HG03432 (cell line): ENCODE data around the gene PSG4.
"Not testable (repeated sequence)": the region's sequence is repeated elsewhere in the genome, so short reads cannot be mapped to it uniquely, and the experiment has no call there.

Experiments used
- ATAC-seq: cut with Tn5 transposase; IDR thresholded peaks from one replicate; pipeline ENCODE4 v1.9.1; 2021; ENCODE audit warnings: mild to moderate bottlenecking, moderate library complexity; ENCODE audit not compliant: unreplicated experiment

Gene PSG4

DNA sequence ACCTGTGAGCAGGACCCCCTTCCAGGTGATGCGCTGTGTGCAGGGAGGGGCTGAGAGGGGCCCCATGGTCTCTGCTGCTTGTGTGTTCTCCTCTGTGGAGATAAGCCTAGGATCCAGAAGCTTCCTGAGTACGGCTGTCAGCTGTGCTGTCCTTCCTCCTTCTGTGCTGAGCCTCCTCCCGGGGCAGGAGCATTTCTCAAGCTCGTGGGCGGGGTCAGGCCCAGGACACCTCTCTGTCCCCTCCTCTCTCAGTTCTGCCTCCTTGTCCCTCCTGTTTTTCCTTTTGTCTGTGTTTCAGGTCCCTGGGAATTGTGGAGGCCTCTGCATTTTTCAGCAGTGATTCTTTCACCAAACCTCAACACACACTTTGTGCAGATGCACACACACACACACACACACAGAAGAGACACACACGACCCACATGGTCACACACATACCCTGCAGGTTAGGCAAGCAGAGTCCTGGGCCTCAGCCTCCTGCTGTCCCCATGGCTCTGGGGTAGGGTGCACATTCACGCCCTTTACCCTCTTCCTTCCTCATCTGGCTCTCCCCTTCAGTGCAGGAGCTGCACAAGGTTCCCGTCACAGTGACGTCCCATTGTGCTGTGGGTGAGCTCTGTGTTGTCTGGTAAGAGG lies at the start of gene PSG4:
TSS of gene PSG4 (minus strand) at position 168 of the 635 bp plus-strand sequence. CDS start at position 66, 102 bp downstream.
- not testable (repeated sequence) for ATAC-seq

DNA sequence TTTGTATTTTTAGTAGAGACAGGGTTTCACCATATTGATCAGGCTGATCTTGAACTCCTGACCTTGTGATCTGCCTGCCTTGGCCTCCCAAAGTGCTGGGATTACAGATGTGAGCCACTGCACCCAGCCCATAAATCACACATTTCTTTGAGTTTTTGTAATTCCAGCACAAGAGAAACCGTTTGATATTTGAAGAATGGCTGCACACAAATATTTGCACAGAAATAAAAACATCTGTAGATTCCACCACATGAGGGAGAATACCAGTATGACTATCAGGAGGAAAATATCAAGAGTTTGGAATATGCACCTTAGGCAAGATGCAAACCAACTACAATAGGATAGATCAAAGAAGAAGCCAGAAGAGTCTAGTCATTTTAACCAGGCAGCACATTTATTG lies 46.0 kb upstream of the PSG4 start:
- ATAC-seq, result not testable (repeated sequence)

DNA sequence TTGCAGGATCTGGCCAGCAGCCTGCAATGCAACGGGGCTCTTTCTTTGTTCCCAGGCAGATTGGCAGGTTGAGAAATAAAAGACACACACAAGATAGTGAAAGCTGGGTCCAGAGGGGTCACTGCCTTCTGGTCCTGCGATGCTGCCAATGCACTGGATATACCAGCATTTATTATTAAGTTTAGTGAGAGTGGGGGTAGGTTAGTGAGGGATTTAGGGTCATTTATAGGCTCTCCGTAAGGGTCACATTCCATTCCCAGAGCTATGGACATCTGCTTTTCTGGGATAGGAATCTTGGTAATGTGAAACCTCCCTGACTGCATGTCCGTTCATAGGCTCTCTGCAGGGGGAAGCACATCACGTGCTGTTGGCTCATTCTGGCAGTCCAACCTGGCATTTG lies 44.9 kb upstream of the PSG4 start:
- not testable (repeated sequence) for ATAC-seq

DNA sequence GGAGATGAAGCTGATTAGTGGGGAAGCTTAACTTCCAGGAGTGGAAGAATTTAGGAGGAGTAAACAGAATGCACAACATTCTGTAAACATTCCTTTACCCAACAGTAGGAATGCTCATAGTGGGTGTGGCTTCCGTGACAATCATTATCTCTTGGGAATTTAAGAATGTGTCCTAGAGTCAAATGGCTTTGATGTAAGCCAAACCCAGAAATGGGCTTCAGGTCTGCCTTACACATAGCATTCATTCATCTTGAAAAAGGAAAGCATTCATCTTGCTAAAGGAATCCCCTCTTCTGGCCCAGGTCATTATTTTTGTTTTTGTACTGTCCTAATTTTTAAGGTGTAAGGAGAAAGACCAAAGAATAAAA lies 43.2 kb upstream of the PSG4 start:
- not testable (repeated sequence) for ATAC-seq

DNA sequence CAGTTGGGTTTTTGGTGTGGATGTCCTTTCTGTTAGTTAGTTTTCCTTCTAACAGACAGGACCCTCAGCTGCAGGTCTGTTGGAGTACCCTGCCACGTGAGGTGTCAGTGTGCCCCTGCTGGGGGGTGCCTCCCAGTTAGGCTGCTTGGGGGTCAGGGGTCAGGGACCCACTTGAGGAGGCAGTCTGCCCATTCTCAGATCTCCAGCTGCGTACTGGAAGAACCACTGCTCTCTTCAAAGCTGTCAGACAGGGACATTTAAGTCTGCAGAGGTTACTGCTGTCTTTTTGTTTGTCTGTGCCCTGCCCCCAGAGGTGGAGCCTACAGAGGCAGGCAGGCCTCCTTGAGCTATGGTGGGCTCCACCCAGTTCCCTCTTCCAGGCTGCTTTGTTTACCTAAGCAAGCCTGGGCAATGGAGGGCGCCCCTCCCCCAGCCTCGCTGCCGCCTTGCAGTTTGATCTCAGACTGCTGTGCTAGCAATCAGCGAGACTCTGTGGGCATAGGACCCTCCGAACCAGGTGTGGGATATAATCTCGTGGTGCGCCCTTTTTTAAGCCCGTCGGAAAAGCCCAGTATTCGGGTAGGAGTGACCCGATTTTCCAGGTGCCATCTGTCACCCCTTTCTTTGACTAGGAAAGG lies 41.9 kb upstream of the PSG4 start:
- ATAC-seq, result not testable (repeated sequence)

DNA sequence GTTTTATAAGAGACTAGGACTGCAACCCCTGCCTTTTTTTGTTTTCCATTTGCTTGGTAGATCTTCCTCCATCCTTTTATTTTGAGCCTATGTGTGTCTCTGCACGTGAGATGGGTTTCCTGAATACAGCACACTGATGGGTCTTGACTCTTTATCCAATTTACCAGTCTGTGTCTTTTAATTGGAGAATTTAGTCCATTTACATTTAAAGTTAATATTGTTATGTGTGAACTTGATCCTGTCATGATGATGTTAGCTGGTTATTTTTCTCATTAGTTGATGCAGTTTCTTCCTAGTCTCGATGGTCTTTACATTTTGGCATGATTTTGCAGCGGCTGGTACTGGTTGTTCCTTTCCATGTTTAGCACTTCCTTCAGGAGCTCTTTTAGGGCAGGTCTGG lies 40.4 kb upstream of the PSG4 start:
- ATAC-seq, result not testable (repeated sequence)

DNA sequence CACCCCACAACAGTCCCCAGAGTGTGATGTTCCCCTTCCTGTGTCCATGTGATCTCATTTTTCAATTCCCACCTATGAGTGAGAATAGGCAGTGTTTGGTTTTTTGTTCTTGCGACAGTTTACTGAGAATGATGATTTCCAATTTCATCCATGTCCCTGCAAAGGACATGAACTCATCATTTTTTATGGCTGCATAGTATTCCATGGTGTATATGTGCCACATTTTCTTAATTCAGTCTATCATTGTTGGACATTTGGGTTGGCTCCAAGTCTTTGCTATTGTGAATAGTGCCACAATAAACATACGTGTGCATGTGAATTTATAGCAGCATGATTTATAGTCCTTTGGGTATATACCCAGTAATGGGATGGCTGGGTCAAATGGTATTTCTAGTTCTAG lies 36.8 kb upstream of the PSG4 start:
- not testable (repeated sequence) for ATAC-seq

DNA sequence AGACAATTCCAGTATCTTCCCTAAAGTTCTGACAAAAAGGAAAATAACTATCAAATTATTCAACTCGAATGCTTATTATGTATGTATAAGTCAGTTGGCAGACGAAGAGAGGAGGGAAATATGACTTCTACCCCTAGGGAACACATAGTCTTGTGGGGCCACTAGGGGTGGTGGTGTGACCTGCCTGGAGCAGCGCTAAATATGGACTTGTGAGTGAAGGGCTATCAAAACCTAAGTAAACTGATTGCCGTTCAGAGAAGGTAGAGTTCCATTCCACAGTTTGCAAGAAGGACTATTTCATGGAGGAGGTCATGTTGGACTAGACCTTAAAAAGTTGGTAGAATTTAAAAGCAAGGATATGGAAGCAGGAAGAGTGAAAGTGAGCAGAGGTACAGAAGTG lies 32.8 kb upstream of the PSG4 start:
- ATAC-seq, result not testable (repeated sequence)

DNA sequence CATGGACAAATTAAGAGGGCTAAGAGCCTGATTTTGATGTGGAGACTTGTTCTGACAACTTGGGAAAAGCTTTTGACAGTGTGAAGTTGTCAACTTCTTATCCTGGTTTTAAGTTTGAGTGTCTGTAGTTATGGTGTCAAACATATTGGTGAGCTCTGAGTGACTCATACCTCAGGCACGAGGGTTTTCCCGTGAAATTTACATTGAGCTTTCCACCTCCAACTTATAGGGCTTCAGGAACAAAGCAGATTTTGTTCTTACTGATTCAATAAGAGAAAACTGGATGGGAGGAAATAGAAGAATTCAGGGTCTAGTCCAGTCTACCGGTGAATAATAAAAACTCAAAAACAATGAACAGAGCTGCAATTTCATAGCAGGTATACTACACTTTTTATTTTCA lies 30.2 kb upstream of the PSG4 start:
- ATAC-seq, result not testable (repeated sequence)

DNA sequence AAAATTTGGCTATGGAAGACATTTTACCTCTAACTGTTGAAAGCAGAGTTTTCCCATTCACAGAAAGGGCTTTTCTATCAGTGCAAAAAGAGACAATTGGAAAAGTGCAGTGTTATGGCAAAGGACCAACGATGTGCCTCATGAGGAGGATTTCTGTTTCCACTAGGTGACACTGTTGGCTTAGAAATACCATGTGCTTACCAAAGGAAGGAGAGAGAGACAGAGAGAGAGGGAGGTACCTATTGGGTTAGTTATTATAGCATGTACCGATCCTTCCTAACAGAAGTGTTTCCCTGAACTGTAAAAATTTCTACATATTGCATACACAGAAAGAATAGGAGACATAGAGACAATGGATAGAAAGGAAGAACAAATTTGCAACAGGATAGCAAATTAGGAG lies 23.9 kb upstream of the PSG4 start:
- ATAC-seq, result no peak

DNA sequence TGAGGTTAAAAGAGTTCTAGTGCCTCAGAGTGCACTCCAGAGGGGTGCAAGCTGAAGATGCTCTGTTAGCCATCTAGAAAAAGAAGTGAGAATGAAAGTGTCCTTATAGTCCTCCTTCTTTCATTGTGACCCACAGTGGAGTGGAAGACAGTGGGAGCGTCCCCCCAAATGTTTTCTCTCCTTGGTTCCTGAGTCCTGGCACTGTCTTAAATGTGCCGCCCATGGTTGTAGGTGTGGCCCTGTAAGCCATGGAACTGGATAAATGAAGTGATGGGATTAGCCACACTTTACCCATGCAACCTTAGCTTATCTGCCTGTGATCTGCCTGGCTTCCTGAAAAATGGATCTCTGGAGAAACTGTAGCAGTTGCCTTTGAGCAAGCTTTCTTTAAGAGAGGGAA lies 23.3 kb upstream of the PSG4 start:
- not testable (repeated sequence) for ATAC-seq

DNA sequence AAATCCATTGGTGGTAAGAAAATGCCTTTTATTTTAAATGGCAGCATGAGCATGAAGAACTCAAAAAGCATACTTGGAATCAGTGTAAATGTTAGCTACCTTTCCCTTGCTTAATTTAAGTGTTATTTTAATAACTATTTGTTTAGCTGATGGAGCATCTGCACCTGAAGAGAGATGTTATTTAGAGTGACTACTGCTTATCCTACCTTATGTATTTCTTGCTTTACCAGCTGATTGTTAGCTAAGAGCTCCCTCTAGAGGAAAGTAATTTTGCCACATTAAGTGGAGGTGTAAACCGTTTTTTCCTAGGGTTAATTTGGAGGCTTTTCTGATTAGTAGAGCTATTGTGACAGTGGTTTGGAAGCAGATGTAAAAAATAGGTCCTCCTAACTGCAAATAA lies 21.5 kb upstream of the PSG4 start:
- ATAC-seq, result not testable (repeated sequence)

DNA sequence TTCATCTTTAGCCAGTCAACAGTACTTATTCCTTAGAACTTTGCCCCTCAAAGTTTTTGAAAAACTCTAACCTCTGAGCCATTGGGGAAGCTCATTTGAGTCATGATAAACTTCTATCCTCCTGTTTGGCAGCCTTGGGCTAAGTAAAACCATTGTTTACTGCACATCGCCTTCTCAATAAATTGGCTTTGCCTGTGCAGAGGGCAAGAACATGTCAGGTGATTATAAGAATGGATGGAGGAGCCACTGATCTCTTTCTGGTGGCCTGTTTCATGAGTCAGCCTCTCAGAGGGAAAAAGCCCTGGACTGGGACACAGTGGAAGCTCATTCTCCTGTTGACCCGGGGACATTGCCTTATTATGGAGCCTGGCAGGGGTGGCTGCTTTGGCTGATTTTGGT lies 19.4 kb upstream of the PSG4 start:
- no peak for ATAC-seq

DNA sequence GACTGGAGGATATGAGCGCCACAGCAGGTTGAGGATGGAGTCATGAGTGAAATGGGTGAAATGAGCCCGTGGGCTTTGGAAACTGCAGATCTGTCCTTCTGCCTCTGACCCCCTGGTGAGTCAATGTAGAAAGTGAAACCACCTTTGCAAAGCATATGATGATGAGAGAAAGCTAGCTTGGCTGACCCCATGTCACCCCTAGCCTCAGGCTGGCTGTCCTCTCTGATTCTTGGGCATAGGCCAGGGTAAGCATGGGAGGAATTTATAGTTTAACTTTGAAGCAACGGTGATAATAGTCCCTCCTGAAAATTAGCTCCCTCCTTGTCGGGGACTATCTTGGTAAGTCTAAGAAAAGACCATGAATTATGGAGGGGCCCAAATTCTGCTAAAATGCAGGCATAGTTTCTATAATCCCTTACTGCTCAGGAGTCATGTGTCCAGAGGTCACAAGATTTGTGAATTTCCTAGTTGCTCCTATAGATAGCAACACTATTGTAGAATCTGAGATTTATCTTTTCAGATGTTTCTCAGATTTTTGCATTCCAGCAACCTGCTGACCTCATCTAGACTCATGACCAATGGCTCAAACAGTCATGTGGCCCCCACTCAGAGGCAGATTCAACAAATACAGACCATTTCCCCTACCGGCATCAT lies 18.9 kb upstream of the PSG4 start:
- not testable (repeated sequence) for ATAC-seq

DNA sequence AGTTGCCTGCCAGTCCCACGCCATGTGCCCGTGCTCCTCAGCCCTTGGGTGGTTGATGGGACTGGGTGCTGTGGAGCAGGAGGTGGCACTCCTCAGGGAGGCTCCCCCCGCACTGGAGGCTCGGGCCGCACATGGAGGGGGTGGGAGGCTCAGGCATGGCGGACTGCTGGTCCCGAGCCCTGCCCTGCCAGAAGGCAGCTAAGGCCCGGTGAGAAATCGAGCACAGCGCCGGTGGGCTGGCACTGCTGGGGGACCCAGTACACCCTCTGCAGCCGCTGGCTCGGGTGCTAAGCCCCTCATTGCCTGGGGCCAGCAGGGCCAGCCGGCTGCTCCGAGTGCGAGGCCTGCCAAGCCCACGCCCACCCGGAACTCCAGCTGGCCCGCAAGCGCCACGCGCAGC lies 16.5 kb upstream of the PSG4 start:
- ATAC-seq, result not testable (repeated sequence)

DNA sequence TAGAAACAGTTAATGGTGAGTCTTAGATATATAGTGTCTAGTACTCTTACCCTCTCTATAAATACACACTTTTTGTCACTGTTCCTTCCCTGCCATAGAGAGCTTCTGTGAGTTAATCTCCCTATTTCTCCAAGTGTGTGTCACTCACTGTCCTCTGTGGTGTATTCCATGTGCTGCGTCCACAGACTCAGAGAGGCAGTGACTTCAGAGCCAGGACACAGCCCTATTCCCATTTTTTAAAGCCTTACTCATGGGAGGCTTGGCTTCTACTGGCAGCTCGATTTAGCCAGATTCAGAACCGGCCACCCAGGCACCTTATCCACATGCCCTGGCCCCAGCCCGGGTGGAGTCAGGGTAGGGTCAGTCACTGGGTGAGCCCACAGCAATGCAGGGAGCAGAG lies 13.7 kb upstream of the PSG4 start:
- not testable (repeated sequence) for ATAC-seq

DNA sequence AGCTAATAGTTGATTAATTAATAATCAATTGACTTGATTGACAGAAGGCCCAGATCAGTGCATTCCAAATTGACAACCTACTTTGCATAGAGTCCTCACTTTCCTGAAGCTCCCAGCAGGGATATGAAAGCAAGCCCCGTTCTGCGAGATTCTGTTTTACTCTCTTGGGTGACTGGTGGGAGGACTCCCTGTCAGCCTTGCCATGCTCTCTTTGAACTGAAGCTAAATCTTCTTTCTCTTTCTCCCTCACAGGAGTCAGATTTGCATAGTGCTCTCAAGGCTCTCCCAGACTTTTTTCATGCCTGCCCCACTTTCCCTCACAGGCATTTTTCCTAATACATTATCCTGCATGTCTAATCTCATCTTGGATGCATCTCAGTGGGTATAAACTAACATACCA lies 10.4 kb upstream of the PSG4 start:
- ATAC-seq, result not testable (repeated sequence)

DNA sequence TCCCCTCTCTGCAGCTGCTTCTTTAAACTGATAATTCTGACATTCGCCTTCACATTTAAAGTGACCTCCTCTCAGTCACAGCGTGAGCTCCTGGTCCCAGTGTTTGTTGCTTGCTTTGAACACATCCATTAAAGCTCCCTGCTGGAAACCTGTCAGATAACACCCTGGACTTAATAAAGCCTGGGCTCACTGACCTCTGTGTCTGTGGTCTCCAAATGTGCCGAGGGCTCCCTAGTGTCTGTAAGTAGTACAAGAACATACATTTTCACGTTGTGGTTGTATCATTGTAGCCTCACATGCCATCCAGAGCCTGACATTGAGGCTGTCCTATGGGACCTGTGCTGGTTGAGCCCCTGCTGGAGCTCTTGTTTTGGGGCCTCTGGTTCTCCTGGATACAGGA lies 2.6 kb upstream of the PSG4 start:
- no peak for ATAC-seq

DNA sequence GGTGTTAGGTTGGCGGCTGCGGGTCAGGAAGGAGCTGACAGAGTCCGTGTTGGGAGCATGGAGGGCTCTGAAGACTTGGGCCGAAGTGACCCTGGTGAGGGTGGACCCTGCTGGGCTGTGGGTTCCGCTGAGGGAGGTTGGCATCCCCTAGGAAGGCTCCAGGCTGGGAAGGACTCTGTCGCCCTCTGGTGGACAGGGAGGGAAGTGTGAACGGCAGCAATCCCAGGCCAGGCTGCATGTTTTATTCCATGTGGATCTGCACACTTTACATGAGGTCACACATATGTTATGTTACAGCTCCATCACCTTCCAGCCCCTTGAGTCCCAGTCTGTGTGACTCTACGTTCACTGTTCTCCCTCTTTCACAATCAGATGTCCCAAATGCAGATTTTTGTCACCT lies 1.7 kb upstream of the PSG4 start:
- ATAC-seq, result not testable (repeated sequence)

DNA sequence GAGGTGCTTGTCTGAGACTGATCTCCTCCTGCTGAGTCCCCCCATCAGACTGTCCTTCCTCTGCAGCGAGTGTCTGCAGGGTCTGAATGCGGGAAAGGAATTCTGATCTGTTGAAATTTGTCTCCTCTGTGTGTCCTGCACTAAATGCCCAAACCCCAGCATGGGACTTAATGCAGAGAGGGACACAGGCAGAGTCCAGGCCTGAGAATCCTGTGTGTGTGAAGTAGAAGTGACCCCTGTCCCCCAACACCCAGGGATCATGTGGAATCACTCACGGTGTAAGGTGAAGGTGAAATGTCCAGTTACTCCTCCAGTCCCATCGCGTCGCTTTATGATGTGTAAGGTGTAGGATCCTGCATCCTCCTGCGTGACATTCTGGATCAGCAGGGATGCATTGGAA lies 1.8 kb downstream of the PSG4 start:
- not testable (repeated sequence) for ATAC-seq

DNA sequence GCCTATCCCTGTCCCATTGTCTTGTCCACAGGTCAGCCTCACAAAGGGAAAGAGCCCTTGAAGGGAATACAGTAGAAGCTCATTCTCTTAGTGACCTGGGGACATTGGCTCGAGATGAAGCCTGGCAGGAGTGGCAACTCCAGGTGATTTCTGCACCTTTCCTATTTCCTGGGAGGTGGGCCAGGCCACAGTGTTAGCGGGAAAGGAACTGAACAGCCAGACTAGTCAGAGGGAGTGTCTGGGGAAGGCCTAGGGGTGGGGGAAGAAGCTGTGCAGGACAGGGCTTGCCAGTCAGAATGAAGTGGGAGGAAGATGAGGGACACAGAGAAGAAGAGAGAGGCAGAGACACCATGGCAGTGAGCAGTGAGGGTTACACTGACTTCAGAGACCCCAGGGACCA lies 3.5 kb downstream of the PSG4 start:
- ATAC-seq, result not testable (repeated sequence)

DNA sequence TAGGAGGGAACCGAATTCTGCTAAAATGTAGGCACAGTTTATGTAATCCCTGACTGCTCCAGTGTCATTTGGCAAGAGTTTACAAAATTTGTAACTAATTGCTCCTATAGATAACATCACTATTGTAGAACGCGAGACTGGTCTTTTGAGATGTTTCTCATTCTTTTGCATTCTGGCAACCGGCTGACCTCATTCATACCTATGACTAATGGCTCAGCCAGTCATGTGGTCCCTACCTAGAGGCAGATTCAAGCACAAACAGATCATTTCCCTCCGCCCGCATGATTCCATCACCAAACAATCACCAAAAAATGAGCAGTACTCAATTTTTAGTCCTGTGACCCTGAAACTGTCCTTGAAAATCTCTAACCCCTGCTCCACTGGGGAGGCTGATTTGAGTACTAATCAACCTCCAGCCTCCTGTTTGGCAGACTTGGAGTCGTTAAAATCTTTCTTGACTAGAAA lies 4.1 kb downstream of the PSG4 start:
- not testable (repeated sequence) for ATAC-seq
